HG03159 (cell line): Measurements from ENCODE around the gene HNMT.
"Not testable (repeated sequence)": the region's sequence is repeated elsewhere in the genome, so short reads cannot be mapped to it uniquely, and the experiment has no call there.

Experiments used
- ATAC-seq: cut with Tn5 transposase; IDR thresholded peaks from one replicate; pipeline ENCODE4 v1.9.1; 2021; ENCODE audit warnings: mild to moderate bottlenecking, moderate library complexity; ENCODE audit not compliant: unreplicated experiment

The HNMT gene

DNA sequence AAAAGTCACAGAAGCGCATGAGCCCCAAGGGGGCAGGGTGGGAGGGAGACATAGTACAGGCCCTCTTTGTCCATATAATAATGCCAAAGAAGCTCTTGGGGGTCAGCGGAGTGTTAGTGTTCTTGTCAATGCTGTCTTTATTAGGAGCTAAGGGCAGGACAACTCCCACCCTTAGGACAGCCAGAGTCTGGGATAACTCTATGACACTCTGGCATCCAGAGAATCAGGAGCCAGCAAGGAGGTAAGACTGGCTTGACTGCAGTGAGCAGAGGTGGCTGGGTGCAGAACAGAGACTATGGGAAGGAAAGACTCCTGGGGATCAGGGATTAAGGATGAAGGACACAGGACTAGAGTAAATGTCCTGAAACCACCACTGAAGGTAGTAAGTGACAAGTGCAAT lies 19.0 kb upstream of the HNMT start:
- ATAC-seq, result no peak

DNA sequence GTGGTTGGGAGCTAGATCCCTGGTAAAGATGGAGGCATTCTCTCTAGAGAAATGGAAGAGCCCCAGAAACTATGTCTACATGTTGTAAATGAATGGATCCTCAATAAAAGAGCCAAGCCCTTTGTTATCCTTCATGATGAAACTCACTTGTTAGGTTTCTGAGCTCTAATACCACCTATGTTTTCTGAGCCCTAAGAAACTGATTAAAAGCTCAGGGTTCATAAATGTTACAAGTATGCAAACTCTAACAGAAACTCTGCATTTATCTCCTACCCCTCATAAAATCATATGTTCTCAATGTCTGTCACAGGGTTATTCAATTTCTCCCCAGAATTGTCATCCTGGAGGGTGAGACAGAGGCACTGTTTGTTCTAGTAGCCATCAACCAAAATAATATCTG lies 18.0 kb upstream of the HNMT start:
- no peak for ATAC-seq

DNA sequence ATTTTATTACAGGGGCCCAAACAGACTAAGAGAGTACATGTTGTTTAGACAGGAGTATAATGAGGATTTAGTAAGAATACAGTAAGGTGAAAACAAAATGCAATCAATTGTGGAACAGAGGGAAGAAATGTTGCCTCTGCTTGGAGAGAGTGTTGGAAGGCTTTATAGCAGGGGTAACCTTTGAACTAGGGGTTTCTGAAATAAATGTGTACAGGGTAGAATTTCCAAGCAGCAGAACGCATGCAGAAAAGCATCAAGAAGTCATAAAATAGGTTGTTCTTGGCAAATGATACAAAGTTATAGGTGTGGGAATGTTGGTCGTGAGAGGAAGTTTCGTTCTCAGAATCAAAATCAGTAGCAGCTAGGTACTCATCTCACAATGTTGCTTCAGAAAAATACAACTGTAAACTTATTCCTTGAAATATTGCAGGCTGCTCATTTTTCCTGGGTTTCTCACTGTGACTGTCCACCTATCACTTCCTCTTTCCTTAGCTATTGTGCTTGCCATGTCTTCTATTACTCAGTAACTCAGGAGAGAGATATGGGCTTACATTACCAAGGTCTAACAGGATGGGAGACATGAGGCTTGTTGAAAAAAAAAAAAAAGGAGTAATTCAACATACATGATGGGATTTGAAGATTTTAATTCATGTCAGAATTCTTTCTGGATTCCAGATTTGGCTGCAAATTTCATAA lies 17.1 kb upstream of the HNMT start:
- ATAC-seq, result no peak

DNA sequence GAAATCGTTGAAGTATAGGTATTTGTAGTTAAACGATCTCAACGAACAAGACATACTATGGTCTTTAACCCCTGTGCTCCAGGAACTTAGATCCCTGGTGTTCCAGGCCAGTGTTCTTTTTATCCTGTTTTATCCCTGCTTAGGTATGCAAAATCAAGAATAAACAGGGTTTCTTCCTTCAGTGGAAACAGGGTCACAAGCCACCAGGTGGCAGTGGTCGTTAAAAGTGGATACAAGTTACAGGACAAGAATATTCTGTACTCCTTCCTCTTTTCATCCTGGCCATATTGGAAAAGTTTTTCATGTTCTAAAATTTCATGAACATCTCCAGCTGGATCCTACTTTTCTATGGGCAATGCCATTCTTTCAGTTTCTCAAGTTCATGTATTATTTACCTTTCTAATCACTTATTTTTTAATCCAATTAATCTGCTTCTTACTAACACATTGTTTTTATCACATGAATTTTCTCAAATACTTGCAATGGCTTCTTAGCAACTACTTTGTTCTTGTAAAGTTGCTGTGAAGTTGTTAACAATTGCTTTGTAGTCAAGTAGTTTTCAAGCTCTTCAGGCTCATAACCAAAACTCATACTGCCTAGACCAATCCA lies 16.4 kb upstream of the HNMT start:
- peak; percentile 55 for ATAC-seq

GRCh38 chr2:137948894-137949293 lies 15.4 kb upstream of the HNMT start:
- ATAC-seq, result no peak

GRCh38 chr2:137950238-137950637 lies 14.0 kb upstream of the HNMT start:
- no peak for ATAC-seq

DNA sequence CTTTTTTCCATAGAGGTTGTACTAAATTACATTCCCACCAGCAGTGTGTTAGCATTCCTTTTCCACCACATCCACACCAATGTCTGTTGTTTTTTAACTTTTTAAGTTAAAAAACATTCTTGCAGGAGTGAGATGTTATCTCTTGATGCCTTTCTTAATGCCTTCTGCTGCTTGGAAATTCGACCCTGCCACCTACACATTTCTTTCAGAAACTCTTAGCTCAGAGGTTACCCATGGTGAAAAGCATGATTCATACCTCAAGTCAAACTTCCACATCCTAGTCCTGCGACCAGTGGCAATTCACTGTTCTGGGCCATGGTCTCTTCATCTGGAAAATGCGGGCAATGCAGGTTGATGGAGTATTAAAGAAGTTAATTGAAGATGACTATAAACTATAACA lies 12.7 kb upstream of the HNMT start:
- ATAC-seq, result no peak

DNA sequence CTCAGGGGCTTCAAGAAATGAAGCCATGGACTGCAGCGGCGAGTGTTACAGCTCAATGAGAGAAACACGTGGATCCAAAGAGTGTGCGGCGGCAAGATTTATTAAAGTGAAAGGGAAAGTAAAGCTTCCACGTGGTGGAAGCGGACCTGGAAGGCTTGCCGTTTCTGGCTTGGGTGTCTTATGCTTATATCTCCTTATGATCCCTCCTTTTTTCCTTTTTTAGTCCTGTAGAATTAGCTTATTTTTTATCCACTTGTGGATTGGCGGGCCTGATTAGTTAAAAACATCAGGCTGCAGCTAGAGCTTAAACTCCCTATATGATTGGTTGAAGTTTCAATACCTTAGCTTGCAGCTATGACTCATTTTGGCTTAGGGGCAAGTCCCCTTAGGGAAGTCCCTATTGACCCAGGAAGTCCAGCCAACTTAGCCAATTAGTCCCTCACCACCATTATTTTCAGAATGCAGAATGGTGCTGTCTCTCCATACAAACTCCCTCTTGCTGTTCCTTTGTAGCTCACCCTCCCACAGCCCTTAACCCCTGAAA lies 11.6 kb upstream of the HNMT start:
- no peak for ATAC-seq

DNA sequence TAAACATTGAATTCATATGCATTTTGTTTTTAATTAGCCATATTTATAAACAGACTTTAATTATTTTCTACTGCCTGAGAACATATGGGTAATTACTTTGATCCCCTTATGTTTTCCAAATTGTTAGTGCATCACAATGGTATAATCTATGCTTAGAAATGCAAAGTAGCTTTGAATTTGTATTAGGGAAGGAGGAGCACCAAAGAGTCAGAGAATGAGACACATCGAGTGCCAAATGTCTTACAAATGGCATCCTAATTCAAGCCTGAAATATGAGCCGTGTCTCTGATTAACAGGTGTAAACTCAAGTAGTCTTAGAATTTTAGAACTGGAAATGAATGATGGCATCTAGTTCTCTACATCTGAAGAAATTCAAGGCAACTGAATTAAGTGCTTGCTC lies 8.7 kb upstream of the HNMT start:
- ATAC-seq, result no peak

- ATAC-seq, result no peak
Observed at GRCh38 chr2:137957033-137957432, 7.2 kb upstream of the HNMT start.

GRCh38 chr2:137959166-137959565 lies 5.1 kb upstream of the HNMT start:
- ATAC-seq, result no peak

GRCh38 chr2:137960223-137960622 lies 4.0 kb upstream of the HNMT start:
- no peak for ATAC-seq

DNA sequence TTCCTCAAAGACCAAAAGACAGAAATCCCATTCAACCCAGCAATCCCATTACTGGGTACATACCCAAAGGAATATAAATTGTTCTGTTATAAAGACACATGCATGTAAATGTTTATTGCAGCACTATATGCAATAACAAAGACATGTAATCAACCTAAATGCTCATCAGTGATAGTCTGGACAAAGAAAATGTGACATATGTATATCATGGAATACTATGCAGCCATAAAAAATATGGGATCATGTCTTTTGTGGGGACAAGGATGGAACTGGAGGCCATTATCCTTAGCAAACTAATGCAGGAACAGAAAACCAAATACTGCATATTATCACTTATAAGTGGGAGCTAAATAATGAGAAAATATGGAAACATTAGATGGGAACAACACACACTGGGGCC lies 2.7 kb upstream of the HNMT start:
- no peak for ATAC-seq

- ATAC-seq, result no peak
Observed at GRCh38 chr2:137963535-137964065, 673 bp upstream of the HNMT start.

GRCh38 chr2:137964859-137965459 lies 686 bp downstream of the HNMT start:
- ATAC-seq, result no peak

DNA sequence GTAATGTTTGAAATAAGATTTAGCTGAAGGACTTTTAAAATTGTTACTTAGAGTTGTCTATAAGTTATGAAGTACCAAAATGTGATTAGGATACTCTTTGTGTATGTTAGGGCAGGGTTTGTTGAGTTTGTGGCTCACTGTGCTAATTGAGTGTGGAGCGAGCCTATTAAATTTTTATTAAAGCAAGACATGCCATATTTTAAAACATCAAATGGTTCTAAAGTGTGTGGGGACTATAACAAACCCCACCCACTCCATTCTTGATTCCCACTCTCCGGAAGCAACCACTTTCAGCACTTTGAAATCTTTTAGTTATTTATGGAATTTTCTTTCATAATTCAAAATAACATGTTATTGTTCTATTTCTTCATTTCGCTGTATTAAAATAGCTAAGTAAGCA lies 1.8 kb downstream of the HNMT start:
- ATAC-seq, result no peak

DNA sequence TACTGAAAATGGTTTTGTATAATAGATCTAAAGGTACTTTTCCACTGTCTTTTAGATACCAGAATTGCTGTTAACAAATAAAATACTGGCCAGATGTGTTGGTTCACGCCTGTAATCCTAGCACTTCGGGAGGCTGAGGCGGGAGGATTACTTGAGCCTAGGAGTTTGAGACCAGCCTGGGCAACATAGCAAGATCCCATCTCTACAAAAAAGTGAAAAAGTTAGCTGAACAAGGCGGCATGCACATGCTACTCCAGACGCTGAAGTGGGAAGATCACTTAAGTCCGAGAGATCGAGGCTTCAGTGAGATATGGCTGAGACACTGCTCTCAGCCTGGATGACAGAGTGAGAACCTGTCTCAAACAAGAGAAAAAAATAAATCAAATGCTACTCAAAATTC lies 2.8 kb downstream of the HNMT start:
- ATAC-seq, result no peak

DNA sequence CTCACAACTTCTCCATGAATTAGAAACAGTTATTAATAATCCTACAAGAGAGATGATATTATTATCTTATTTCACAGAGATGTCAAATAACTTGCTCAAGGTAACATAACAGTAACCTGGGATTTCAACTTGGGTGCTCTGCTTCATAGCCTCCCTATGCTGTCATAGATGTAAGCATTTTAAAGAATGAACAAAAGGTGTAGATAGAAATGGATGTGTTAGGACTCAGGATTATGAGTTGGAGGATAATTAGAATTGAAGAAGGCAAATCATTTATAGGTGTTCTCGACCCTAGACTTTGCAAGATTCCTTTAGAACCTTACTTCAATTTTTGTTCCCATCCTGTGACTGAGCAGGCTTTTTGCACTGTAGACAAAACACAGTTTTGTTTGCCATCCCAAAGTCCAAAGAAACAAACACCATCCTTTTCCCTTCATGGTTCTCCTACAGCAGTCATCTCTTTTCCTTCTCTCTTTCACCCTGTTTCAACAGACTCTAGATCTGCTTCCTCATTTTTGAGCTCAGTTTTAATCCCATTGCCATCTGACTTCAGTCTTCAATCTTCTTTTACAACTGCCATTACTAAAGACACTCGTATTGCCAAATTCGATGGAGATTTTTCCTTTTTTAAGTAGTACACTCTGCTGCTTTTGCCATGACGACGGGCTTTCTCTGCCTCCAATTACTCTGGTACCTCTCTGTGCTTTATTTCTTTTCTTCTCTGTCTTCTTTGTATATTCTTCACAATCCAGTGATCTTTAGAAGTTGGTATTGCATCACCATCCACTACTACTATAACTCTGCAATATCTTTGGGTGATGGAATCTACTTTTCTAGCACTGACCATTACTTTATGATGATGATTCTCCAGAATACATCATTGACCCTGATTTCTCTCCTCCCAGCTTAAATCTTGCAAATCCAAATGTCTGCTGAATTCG lies 4.5 kb downstream of the HNMT start:
- no peak for ATAC-seq

- no peak for ATAC-seq
Observed at GRCh38 chr2:137969418-137969765, 5.1 kb downstream of the HNMT start.

DNA sequence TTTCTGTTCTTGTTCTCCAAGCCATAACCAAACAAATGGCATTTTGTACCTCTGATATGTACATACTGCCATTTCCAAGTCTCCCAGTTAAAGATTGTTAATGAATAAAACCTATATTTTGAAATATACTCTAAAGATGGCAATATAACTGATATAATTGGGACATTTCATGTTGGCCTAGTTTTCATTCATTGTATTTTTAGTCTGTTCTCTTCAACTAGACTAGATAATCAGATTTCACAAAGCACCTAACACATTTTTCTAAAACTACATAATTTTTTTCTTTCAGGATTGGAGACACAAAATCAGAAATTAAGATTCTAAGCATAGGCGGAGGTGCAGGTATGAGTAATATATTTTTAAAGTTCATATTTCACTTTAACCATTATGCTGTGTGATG lies 5.6 kb downstream of the HNMT start:
- ATAC-seq, result no peak

DNA sequence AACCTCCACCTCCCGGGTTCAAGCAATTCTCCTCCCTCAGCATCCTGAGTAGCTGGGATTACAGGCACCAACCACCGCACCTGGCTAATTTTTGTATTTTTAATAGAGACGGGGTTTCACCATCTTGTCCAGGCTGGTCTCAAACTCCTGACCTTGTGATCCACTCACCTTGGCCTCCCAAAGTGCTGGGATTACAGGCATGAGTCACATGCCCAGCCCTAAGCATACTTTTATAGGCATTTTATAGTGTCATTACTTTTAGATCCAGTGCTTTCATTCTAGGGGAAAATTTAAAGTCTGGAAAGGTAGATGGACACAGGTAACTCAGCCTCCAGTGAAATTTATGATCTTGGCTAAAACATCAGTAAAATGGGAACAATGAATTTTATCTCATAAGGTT lies 7.0 kb downstream of the HNMT start:
- not testable (repeated sequence) for ATAC-seq
